AG04449 (cell line): ENCODE results near the gene IREB2.

Experiments
- CTCF ChIA-PET: fragments of 350-600 bp; formaldehyde crosslinking; extraction: SDS; loops from one replicate; lab custom pipeline; 2021; ENCODE audit warnings: antibody characterized with exemption; lab: Yijun Ruan, JAX
- POLR2A ChIA-PET: fragments of 400-600, 350-600 bp; formaldehyde crosslinking; extraction: SDS; loops from one replicate; lab custom pipeline; 2020; ENCODE audit warnings: antibody characterized with exemption, inconsistent platforms; lab: Yijun Ruan, JAX
- DNase-seq: peaks from one replicate; pipeline ENCODE4 v3.0.0-alpha.2; 2010; ENCODE audit warnings: low read depth, low spot score
- H3K4me3 ChIP-seq: 2 replicates; pipeline ENCODE4 v1.5.1; 2011; ENCODE audit warnings: low read depth, mild to moderate bottlenecking, control low read depth, low read length
- TF ChIP-seq, protein P1 (sequence below): IDR thresholded peaks from one replicate; pipeline ENCODE4 v1.5.1; 2011; ENCODE audit warnings: mild to moderate bottlenecking, moderate library complexity, low read length, control low read depth, inconsistent platforms; ENCODE audit not compliant: insufficient read depth; ENCODE audit errors: missing control alignments

Gene IREB2

DNA sequence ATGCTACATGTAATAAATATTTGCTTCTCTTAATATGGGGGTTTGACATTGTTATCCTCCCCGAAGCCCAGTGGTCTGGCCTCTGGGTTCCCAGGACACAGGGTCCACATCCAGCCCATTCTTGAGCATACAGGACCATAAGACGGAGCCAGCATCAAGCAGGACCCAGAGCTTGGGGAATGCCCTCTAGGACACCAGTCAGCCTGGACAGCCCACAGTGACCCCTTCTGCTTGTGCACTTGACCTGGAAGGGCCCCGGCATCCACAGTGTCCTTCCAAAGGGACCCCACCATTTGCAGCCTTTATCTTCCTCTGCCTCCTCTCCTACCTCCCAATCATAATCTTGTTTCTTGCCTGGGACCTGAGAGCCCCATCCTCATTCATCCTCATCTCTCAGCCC lies 46.2 kb upstream of the IREB2 start:
- no peak overlapping the region for H3K4me3 ChIP-seq
- POLR2A ChIA-PET = no interaction called here
- no peak for DNase-seq
- CTCF ChIA-PET = interaction anchor here (1.9 to 3.0 kb wide), 2 partner anchors 24 to 29 kb away, joined by 6 to 9 read pairs; no protein-coding TSS in a partner anchor
- TF ChIP-seq, protein P1, sequence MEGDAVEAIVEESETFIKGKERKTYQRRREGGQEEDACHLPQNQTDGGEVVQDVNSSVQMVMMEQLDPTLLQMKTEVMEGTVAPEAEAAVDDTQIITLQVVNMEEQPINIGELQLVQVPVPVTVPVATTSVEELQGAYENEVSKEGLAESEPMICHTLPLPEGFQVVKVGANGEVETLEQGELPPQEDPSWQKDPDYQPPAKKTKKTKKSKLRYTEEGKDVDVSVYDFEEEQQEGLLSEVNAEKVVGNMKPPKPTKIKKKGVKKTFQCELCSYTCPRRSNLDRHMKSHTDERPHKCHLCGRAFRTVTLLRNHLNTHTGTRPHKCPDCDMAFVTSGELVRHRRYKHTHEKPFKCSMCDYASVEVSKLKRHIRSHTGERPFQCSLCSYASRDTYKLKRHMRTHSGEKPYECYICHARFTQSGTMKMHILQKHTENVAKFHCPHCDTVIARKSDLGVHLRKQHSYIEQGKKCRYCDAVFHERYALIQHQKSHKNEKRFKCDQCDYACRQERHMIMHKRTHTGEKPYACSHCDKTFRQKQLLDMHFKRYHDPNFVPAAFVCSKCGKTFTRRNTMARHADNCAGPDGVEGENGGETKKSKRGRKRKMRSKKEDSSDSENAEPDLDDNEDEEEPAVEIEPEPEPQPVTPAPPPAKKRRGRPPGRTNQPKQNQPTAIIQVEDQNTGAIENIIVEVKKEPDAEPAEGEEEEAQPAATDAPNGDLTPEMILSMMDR = no peak

DNA sequence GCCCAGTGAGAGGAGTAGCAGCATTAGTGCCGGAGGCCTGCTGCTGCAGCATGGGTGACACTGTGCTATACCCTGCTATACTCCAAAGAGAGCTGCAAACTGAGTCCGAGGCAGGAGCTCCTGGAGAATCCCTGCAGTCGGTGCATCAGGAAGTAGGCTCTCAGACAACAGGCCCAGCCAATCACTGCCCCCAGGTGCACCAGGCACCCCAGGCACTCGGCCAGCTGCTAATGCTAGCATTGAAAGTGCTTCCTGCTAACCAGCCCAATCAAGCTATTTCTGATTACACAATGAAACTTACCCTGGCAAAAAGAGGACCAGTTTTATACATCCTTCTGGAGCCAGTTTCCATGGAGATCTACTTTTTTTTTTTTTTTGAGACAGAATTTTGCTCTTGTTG lies 45.6 kb upstream of the IREB2 start:
- DNase-seq = no peak
- POLR2A ChIA-PET = no interaction called here
- CTCF ChIA-PET = interaction anchor here (1.9 to 3.0 kb wide), 2 partner anchors 23 to 28 kb away, joined by 6 to 9 read pairs; no protein-coding TSS in a partner anchor
- no peak overlapping the region for H3K4me3 ChIP-seq
- TF ChIP-seq, protein P1 = no peak

DNA sequence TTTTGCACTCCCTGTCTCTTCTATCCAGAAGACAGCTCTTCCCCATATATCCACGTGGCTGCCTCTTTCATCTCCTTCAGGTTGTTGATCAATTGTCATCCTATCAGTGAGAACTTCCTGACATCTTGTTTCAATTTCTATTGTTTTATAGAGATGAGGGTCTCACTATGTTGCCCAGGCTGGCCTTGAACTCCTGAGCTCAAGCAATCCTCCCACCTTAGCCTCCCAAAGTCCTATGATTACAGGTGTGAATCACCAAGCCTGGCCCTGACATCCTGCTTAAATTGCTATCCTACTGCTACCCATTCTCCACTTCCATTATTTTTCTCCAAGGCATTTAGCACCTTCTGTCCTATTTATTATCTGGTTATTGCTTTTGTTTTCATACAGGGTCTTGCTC lies 44.9 kb upstream of the IREB2 start:
- no peak overlapping the region for H3K4me3 ChIP-seq
- CTCF ChIA-PET = interaction anchor here (1.9 to 3.0 kb wide), 2 partner anchors 22 to 27 kb away, joined by 6 to 9 read pairs; no protein-coding TSS in a partner anchor
- TF ChIP-seq, protein P1 = no peak
- DNase-seq = no peak
- POLR2A ChIA-PET = no interaction called here

DNA sequence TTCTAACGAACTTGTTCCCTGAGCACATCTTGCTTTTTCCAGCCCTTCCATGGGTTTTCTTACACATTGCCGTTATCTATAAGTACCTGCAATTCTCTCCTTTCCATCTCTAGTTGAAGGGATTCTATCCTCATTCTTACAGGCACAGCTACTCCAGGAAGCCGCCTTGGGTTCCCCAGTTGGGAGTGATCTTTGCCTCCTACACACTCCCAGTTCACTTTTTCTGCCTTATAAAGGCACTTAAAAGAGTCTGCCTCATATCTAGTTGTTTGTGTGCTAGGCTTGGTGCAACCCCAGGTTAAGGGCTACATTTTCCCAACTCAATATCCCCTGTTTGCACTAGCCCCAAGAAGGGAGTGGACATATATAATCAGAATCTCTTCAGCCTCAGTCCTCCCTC lies 44.0 kb upstream of the IREB2 start:
- ChIA-PET POLR2A (no interaction called here), CTCF (interaction anchor here (1.2 to 3.0 kb wide), 3 partner anchors 14 to 29 kb away, joined by 3 to 14 read pairs (median 9); no protein-coding TSS in a partner anchor)
- TF ChIP-seq, protein P1 = no peak
- H3K4me3 ChIP-seq = no peak overlapping the region
- DNase-seq = no peak

DNA sequence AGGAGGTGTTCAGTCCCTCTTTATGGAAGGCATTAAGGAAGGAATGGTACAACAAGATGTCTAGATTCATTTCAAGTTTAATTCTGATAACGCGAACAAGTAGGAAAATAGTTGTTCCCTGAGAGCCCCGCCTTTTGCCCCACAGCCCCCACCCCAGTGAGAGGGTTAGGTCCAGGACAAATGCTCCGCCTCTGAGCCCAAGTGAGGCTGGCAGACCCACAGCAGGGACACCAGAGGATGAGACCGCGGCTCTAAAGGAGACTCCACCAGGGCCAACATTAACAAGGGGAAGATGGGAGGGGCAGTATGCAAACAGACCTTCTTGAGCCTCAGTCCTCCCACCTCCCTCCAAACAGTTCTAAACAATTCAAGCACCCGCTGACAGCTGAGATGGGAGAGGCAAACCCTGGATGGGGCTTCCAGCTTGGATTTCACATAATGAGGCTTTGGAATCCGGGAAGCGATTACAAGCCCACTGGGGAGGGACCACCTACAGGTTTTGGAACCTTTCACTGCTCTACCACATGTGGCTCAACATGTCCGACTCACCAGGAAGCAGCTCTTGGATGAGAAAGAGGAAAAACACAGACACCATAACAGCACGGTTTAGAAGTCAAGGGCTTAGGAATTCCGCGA lies 42.9 kb upstream of the IREB2 start:
- TF ChIP-seq, protein P1 = no peak
- no peak for DNase-seq
- POLR2A ChIA-PET = interaction anchor here (0.6 kb wide), 1 partner anchor 83 kb away, joined by 3 read pairs; no protein-coding TSS in a partner anchor
- no peak overlapping the region for H3K4me3 ChIP-seq
- CTCF ChIA-PET = interaction anchor here (1.2 to 3.0 kb wide), 3 partner anchors 13 to 28 kb away, joined by 3 to 14 read pairs (median 9); no protein-coding TSS in a partner anchor

DNA sequence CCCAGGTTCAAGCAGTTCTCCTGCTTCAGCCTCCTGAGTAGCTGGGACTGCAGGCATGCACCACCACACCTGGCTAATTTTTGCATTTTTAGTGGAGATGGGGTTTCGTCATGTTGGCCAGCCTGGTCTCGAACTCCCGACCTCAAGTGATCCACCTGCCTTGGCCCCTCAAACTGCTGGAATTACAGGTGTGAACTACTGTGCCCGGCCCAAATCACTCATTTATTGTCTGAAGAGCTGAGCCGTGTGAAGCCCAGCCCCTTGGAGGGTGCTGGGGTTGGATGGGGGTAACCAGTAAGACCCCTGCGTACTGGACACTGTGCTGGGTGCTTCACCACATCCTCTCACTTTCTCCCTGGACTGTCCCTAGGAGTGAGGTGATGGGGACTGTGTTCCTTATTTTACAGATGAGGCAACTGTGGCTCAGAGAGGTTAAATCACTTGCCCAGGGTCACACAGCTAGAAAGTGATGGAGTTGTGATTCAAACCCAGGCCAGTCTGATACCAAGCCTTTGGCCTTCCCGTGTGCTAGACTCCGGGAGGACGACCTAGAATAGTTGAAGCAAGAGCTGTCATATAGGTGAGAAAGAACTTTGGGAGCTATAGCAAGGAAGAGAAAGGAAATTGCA lies 41.7 kb upstream of the IREB2 start:
- ChIA-PET POLR2A (no interaction called here), CTCF (interaction anchor here (0.8 to 1.7 kb wide), 4 partner anchors 15 to 39 kb away, joined by 3 to 4 read pairs (median 4); no protein-coding TSS in a partner anchor)

More for the DNA sequence above, 41.7 kb upstream of the IREB2 start:
- H3K4me3 ChIP-seq = no peak overlapping the region
- TF ChIP-seq, protein P1 = no peak
- DNase-seq = no peak
